H1 (cell line): ENCODE results near the gene ZNF775. TPM values are rescaled to one million over a fixed set of nuclear protein-coding genes. Genes with fewer than 3 reads are reported as not detected.

Source experiments
- CBX5 ChIP-seq: fragments of 300-800, 300-1000 bp; sonication (generic); IDR thresholded peaks from 2 replicates; pipeline ENCODE4 v1.7.1; 2016; ENCODE audit warnings: antibody characterized with exemption, low read length, low read depth
- NRF1 ChIP-seq: IDR thresholded peaks from 2 replicates; pipeline ENCODE4 v1.6.1; 2011; ENCODE audit warnings: mild to moderate bottlenecking, low read depth, low read length, improper control_type of control experiment
- PHF8 ChIP-seq: fragments of 200-600 bp; sonication (generic); conservative IDR thresholded peaks from 2 replicates; pipeline ENCODE4 v1.7.1; 2012; ENCODE audit warnings: low read depth, mild to moderate bottlenecking, inconsistent platforms, low read length, moderate library complexity
- POU5F1 ChIP-seq: IDR thresholded peaks from 2 replicates; pipeline ENCODE4 v1.6.1; 2011; ENCODE audit warnings: low read depth, mild to moderate bottlenecking, low read length, moderate library complexity
- RNF2 ChIP-seq: fragments of 200-900, 300-1000 bp; sonication (generic); IDR thresholded peaks from 2 replicates; pipeline ENCODE4 v1.7.1; 2016; ENCODE audit warnings: borderline replicate concordance, low read depth, mild to moderate bottlenecking, antibody characterized with exemption, low read length; ENCODE audit not compliant: poor library complexity, severe bottlenecking; ENCODE audit errors: missing control alignments
- SIRT6 ChIP-seq: IDR thresholded peaks from one replicate; pipeline ENCODE4 v1.7.1; 2012; ENCODE audit warnings: low read length, inconsistent platforms
- SUZ12 ChIP-seq: fragments of 200-600 bp; sonication (generic); IDR thresholded peaks from 2 replicates; pipeline ENCODE4 v1.6.1; 2012; ENCODE audit warnings: mild to moderate bottlenecking, inconsistent platforms, low read length, moderate library complexity, mixed read lengths
- polyA plus RNA-seq, 7 experiments: library from polyadenylated mRNA; depleted of rRNA in 3 of 7; stranded (reverse) in 5 of 7; unstranded in 2 of 7; fragments of >200 nt in 5 of 7; fragments of 200-250 nt in 2 of 7; gene quantifications; 1 replicate in 5 of 7; 2 replicates in 1 of 7; 4 replicates in 1 of 7; pipeline versions ENCODE4 v1.2.1 to v1.2.3, GENCODE V29; 2011 to 2013; ENCODE audit warnings: missing spikeins in 2 of 7, mixed read lengths in 2 of 7
- total RNA-seq: library from RNA; stranded (reverse); fragmentation: NEBNext Ultra II Directional; extraction: Animal tissue kit (Norgen Biotek cat#: 25700); gene quantifications from 2 replicates; pipeline ENCODE4 v1.2.1, GENCODE V29; 2021
- TF ChIP-seq, protein P1 (sequence below), 3 experiments: IDR thresholded peaks; 1 replicate in 2 of 3; 2 replicates in 1 of 3; pipeline versions ENCODE4 v1.5.1 to v1.6.1; 2011; ENCODE audit warnings: low read length in 3 of 3, mild to moderate bottlenecking in 3 of 3, inconsistent platforms in 2 of 3, low read depth in 1 of 3, moderate library complexity in 1 of 3; ENCODE audit not compliant: insufficient read depth in 1 of 3; ENCODE audit errors: control extremely low read depth in 1 of 3

ZNF775 gene
- total and polyA plus RNA-seq, 2 of the 8 experiments (the other 6 are each of a cell fraction or from before 2014, with no cell fraction given): 13.6 to 21.5 TPM

DNA sequence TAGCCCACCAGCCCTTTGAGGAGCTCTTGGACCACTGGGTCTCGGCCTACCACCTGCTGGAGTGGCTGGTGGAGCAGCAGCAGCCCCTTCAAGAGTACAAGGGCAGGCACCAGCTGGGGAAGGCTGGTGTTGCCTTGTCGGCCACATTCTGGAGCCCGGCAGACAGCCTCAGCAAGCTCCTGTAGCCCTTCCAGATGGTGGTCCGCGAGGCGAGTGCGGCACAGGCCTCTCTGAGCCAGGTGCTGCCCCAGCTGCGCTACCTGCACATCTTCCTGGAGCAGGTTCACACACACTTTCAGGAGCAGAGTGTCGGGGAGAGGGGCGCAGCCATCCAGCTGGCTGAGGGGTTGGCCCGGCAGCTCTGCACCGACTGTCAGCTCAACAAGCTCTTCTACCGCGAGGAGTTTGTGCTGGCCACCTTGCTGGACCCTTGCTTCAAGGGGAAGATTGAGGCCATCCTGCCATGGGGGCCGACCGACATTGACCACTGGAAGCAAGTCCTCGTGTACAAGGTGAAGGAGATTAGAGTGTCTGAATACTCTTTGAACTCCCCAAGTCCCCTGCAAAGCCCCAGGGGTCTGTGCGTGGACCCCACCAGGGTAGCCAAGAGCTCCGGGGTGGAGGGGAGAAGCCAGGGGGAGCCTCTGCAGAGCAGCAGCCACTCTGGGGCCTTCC is 48.8 kb upstream of the ZNF775 start (continued):
- TF ChIP-seq RNF2: no peak
- TF ChIP-seq SIRT6: no peak
- no peak for TF ChIP-seq SUZ12
- TF ChIP-seq NRF1: no peak
- no peak for TF ChIP-seq CBX5
- no peak for TF ChIP-seq POU5F1
- no peak for TF ChIP-seq PHF8
- TF ChIP-seq, protein P1, sequence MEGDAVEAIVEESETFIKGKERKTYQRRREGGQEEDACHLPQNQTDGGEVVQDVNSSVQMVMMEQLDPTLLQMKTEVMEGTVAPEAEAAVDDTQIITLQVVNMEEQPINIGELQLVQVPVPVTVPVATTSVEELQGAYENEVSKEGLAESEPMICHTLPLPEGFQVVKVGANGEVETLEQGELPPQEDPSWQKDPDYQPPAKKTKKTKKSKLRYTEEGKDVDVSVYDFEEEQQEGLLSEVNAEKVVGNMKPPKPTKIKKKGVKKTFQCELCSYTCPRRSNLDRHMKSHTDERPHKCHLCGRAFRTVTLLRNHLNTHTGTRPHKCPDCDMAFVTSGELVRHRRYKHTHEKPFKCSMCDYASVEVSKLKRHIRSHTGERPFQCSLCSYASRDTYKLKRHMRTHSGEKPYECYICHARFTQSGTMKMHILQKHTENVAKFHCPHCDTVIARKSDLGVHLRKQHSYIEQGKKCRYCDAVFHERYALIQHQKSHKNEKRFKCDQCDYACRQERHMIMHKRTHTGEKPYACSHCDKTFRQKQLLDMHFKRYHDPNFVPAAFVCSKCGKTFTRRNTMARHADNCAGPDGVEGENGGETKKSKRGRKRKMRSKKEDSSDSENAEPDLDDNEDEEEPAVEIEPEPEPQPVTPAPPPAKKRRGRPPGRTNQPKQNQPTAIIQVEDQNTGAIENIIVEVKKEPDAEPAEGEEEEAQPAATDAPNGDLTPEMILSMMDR (IDR thresholded peaks at IDR 0.05; ENCODE audit: control extremely low read depth in 1 of 3, insufficient read depth in 1 of 3, low read depth in 1 of 3, low read length in 3 of 3): no peak
